Hepatocyte (in vitro differentiated cells): ENCODE measurements around the gene L3MBTL3. TPM values are rescaled to one million over a fixed set of nuclear protein-coding genes. Genes with fewer than 3 reads are reported as not detected.

Experiments used
- DNase-seq: peaks from one replicate; pipeline ENCODE4 v3.0.0-alpha.2; 2016; ENCODE audit warnings: low spot score
- H2AFZ ChIP-seq: fragments of 200-600 bp; sonication (generic); 2 replicates; pipeline ENCODE4 v1.6.0; 2016; ENCODE audit warnings: antibody characterized with exemption, mild to moderate bottlenecking
- H3K27ac ChIP-seq: fragments of 200-600 bp; sonication (generic); 2 replicates; pipeline ENCODE4 v1.5.1; 2016; ENCODE audit warnings: mild to moderate bottlenecking
- H3K27me3 ChIP-seq: fragments of 200-600 bp; sonication (generic); 2 replicates; pipeline ENCODE4 v1.6.1; 2016
- H3K36me3 ChIP-seq: fragments of 200-600 bp; sonication (generic); replicated peaks from 2 replicates; pipeline ENCODE4 v1.5.1; 2016; ENCODE audit warnings: low read depth; ENCODE audit not compliant: insufficient read depth
- H3K4me1 ChIP-seq: fragments of 200-600 bp; sonication (generic); 2 replicates; pipeline ENCODE4 v1.5.1; 2016; ENCODE audit warnings: mild to moderate bottlenecking, moderate library complexity; ENCODE audit not compliant: insufficient read depth
- H3K4me2 ChIP-seq: fragments of 200-600 bp; sonication (generic); 2 replicates; pipeline ENCODE4 v1.6.0; 2016
- H3K4me3 ChIP-seq: fragments of 200-600 bp; sonication (generic); 2 replicates; pipeline ENCODE4 v1.5.1; 2016; ENCODE audit warnings: mild to moderate bottlenecking
- H3K79me2 ChIP-seq: fragments of 200-600 bp; sonication (generic); 2 replicates; pipeline ENCODE4 v1.6.0; 2017; ENCODE audit warnings: mild to moderate bottlenecking
- H3K9me2 ChIP-seq: fragments of 200-600 bp; sonication (generic); replicated peaks from 2 replicates; pipeline ENCODE4 v1.6.0; 2017; ENCODE audit warnings: mild to moderate bottlenecking; ENCODE audit not compliant: insufficient read depth
- H3K9me3 ChIP-seq: fragments of 200-600 bp; sonication (generic); 2 replicates; pipeline ENCODE4 v1.5.1; 2016; ENCODE audit warnings: low read depth, mild to moderate bottlenecking
- H4K20me1 ChIP-seq: fragments of 200-600 bp; sonication (generic); 2 replicates; pipeline ENCODE4 v1.6.0; 2016; ENCODE audit warnings: mild to moderate bottlenecking; ENCODE audit not compliant: insufficient read depth, poor library complexity, severe bottlenecking
- CTCF ChIP-seq: fragments of 200-600 bp; sonication (generic); IDR thresholded peaks from 2 replicates; pipeline ENCODE4 v1.5.1; 2016; ENCODE audit warnings: antibody characterized with exemption, mild to moderate bottlenecking; ENCODE audit not compliant: poor library complexity
- EZH2 ChIP-seq: fragments of 200-600 bp; sonication (generic); IDR thresholded peaks from 2 replicates; pipeline ENCODE4 v1.6.1; 2016; ENCODE audit warnings: antibody characterized with exemption, mild to moderate bottlenecking, borderline replicate concordance
- EZH2phosphoT487 ChIP-seq: fragments of 200-600 bp; sonication (generic); IDR thresholded peaks from one replicate; pipeline ENCODE4 v1.6.1; 2018; ENCODE audit warnings: antibody characterized with exemption, mild to moderate bottlenecking, low read depth, moderate library complexity; ENCODE audit not compliant: unreplicated experiment, severe bottlenecking
- WGBS: methylation state at CpG from one replicate; pipeline ENCODE4 v1.1.6; 2016; ENCODE audit warnings: low lambda C conversion rate; ENCODE audit errors: missing lambda C conversion rate; 5-methylcytosine and 5-hydroxymethylcytosine counted together
- polyA plus RNA-seq: library from polyadenylated mRNA; unstranded; fragments of >200 nt; fragmentation: Nextera tagmentation; extraction: Ambion mirVana; gene quantifications from 2 replicates; pipeline ENCODE4 v1.2.1, GENCODE V29; 2016
- total RNA-seq: library from RNA; depleted of rRNA; stranded (reverse); fragments of >200 nt; gene quantifications from 2 replicates; pipeline ENCODE4 v1.2.3, GENCODE V29; 2014

Gene L3MBTL3
- total and polyA plus RNA-seq, 2 experiments from 2014 or later = 5.3 to 20.1 TPM

GRCh38 chr6:129989396-129989795, 29.0 kb upstream of the L3MBTL3 start:
- H3K27me3 ChIP-seq = no peaks in the 10 kb centered on the region
- no peak overlapping the region for H2AFZ ChIP-seq
- no peak for DNase-seq
- H3K4me3 ChIP-seq = no peak overlapping the region
- no peak overlapping the region for H3K4me2 ChIP-seq
- no peaks in the 10 kb centered on the region for H3K4me1 ChIP-seq
- H3K27ac ChIP-seq = no peak overlapping the region
- H3K9me2 ChIP-seq = no peaks in the 10 kb centered on the region
- H3K9me3 ChIP-seq = no peaks in the 10 kb centered on the region
- WGBS = 83% methylated on average over 1 of the region's 1 CpG
- TF ChIP-seq EZH2 = no peak
- TF ChIP-seq CTCF = no peak
- no peak for TF ChIP-seq EZH2phosphoT487
- H4K20me1 ChIP-seq = no peaks in the 10 kb centered on the region
- H3K36me3 ChIP-seq = no peaks in the 10 kb centered on the region
- no peaks in the 10 kb centered on the region for H3K79me2 ChIP-seq

GRCh38 chr6:129992881-129993280, 25.5 kb upstream of the L3MBTL3 start:
- no peaks in the 10 kb centered on the region for H3K27me3 ChIP-seq
- no peak overlapping the region for H3K4me2 ChIP-seq
- no peaks in the 10 kb centered on the region for H3K36me3 ChIP-seq
- WGBS = 64% methylated on average over 3 of the region's 3 CpGs
- DNase-seq = no peak
- H3K9me3 ChIP-seq = no peaks in the 10 kb centered on the region
- no peak overlapping the region for H2AFZ ChIP-seq
- H3K27ac ChIP-seq = no peak overlapping the region
- no peak overlapping the region for H3K4me3 ChIP-seq
- no peaks in the 10 kb centered on the region for H3K9me2 ChIP-seq
- no peak for TF ChIP-seq EZH2phosphoT487
- no peak for TF ChIP-seq CTCF
- no peak for TF ChIP-seq EZH2
- no peaks in the 10 kb centered on the region for H3K79me2 ChIP-seq
- H4K20me1 ChIP-seq = no peaks in the 10 kb centered on the region
- no peaks in the 10 kb centered on the region for H3K4me1 ChIP-seq

- Histone ChIP-seq H3K27ac (no peak overlapping the region), H3K9me2 (no peaks in the 10 kb centered on the region), H3K4me1 (no peaks in the 10 kb centered on the region), H3K4me3 (no peak overlapping the region), H3K9me3 (no peaks in the 10 kb centered on the region), H3K4me2 (no peak overlapping the region), H3K79me2 (no peaks in the 10 kb centered on the region), H2AFZ (no peak overlapping the region), H4K20me1 (no peaks in the 10 kb centered on the region), H3K36me3 (no peaks in the 10 kb centered on the region), H3K27me3 (no peaks in the 10 kb centered on the region)
- DNase-seq = no peak
- 100% methylated on average over 4 of the region's 4 CpGs for WGBS
- TF ChIP-seq EZH2phosphoT487 = no peak
Measured at GRCh38 chr6:129994410-129994809, 24.0 kb upstream of the L3MBTL3 start.

- Histone ChIP-seq H3K4me2 (no peak overlapping the region), H4K20me1 (no peaks in the 10 kb centered on the region), H3K9me2 (no peaks in the 10 kb centered on the region), H3K36me3 (no peaks in the 10 kb centered on the region), H3K9me3 (no peaks in the 10 kb centered on the region), H3K27ac (no peak overlapping the region), H3K79me2 (no peaks in the 10 kb centered on the region), H3K27me3 (no peaks in the 10 kb centered on the region), H2AFZ (no peak overlapping the region), H3K4me3 (no peak overlapping the region), H3K4me1 (no peaks in the 10 kb centered on the region)
- WGBS = 87% methylated on average over 6 of the region's 6 CpGs
- DNase-seq = no peak
- no peak for TF ChIP-seq EZH2phosphoT487
- no peak for TF ChIP-seq EZH2
- no peak for TF ChIP-seq CTCF
Measured at GRCh38 chr6:129996387-129996786, 22.0 kb upstream of the L3MBTL3 start.
